ENCODE measurements around the gene RAI1.

DNA sequence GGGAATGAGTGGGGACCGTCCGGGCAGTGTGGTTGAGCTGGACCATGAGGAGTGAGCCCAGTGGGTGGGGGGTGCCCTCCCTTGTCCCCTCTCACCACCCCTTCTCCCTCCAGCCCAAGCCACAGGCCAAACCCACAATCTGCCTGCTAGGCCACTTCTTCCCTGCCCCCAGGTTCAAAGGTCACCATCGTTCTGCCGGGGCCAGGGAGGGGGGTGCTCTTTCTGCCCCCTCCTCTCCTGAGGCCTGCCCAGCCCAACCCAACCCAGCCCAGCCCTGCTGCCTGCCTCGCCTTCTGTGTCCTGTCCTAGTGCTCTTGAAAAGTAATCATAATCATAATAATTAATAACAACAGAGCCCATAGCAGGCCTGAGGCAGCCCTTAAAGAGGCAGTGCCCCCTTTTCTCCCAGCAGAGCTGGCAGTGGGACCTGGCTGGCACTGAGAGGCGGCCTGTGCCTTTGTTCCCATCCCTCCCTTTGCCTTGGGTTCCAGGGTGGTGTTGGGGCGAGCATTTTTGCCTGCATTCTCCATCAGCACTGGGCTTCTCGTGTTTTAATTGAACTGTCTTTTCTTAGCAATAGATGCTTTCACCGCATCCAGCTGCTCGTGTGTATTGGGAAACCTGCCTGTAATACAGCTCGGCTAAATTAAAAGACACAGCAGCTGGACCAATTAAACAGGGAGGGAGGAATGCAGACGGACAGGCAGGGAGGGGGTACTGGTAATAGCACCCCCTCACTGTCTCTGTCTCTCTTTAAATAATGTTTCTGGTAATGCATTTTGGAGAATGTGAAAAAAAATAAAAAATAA is 108.8 kb downstream of the RAI1 start:
- no peak for TF ChIP-seq POLR2A (IDR thresholded peaks at IDR 0.05)
- TF ChIP-seq, protein P1, sequence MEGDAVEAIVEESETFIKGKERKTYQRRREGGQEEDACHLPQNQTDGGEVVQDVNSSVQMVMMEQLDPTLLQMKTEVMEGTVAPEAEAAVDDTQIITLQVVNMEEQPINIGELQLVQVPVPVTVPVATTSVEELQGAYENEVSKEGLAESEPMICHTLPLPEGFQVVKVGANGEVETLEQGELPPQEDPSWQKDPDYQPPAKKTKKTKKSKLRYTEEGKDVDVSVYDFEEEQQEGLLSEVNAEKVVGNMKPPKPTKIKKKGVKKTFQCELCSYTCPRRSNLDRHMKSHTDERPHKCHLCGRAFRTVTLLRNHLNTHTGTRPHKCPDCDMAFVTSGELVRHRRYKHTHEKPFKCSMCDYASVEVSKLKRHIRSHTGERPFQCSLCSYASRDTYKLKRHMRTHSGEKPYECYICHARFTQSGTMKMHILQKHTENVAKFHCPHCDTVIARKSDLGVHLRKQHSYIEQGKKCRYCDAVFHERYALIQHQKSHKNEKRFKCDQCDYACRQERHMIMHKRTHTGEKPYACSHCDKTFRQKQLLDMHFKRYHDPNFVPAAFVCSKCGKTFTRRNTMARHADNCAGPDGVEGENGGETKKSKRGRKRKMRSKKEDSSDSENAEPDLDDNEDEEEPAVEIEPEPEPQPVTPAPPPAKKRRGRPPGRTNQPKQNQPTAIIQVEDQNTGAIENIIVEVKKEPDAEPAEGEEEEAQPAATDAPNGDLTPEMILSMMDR (IDR thresholded peaks at IDR 0.05): no peak

Measured in adrenal gland (tissue), 5 donors.